ENCODE results near the gene CATSPERD.
A peak's percentile ranks its signal among the peaks of the same experiment; 100 is the strongest.

The CATSPERD gene

DNA sequence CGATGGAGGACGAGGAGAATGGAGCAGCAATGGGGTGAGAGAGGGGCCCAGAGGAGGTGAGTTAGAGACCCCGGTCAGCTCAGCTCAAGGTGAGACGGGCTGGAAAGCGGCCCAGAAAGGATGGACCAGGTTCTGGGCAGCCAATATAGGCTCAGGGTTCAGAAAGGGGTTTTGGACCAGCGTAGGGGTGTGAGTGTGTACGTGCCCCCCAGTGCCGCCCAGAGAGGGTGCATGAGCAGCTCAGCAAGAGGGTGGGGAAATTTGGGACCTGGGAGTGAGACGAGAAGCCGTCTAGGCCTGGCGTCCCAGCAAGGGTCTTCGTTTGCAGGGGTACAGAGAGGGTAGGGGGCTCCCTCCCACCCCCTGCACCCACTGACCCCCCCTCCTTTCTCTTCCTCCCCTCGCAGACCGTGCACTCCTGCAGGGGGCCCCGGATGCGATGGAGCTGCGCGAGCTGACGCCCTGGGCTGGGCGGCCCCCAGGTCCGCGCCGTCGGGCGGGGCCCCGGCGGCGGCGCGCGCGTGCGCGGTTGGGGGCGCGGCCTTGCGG is 107.0 kb downstream of the CATSPERD start:
- no peak for DNase-seq (ENCODE audit: low read depth in 2 of 2)

DNA sequence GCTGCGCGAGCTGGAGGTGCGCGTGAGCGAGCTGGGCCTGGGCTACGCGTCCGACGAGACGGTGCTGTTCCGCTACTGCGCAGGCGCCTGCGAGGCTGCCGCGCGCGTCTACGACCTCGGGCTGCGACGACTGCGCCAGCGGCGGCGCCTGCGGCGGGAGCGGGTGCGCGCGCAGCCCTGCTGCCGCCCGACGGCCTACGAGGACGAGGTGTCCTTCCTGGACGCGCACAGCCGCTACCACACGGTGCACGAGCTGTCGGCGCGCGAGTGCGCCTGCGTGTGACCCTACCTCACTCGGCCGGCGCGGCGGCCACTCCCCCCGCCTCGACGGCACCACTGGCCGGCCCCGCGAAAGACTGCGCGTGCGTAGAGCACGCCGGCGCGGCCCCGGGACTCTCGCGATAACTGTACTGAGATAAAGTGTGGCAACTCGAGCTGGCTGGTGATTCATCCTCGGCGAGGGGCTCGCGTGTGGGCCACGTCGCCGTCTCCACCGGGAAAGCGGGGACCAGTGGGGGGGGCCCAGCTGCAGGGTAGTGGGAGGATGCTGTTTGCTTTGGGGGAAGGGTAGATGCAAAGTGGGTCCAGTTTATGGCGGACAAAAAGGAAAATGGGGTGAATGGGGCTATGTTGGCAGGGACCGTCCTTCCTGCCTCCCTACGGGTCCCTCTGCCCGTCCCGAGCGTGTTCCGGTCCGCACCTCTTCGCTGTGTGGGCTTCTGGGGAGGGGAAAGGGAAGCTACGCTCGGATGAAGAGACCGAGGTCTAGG is 107.6 kb downstream of the CATSPERD start:
- DNase-seq (ENCODE audit: low read depth in 2 of 2): peak; percentile 83 to 95
